Activated T-helper 1 cell treated with Interleukin-2 at 50 U/mL for 16 hours (primary cell): Measurements from ENCODE around the gene TNFRSF17.
"Not testable (repeated sequence)": the region's sequence is repeated elsewhere in the genome, so short reads cannot be mapped to it uniquely, and the experiment has no call there.

Experiments
- DNase-seq: peaks from one replicate; pipeline ENCODE4 v3.0.0-alpha.2; 2020; ENCODE audit warnings: low read depth

Gene TNFRSF17

GRCh38 chr16:11970292-11970691, 5.3 kb downstream of the TNFRSF17 start:
- DNase-seq = not testable (repeated sequence)

GRCh38 chr16:11972128-11972527, 7.1 kb downstream of the TNFRSF17 start:
- DNase-seq = no peak

GRCh38 chr16:11973070-11973469, 8.1 kb downstream of the TNFRSF17 start:
- DNase-seq = no peak

GRCh38 chr16:11976850-11977375, 11.9 kb downstream of the TNFRSF17 start:
- no peak for DNase-seq

- no peak for DNase-seq
Observed at GRCh38 chr16:11977376-11978041, 12.5 kb downstream of the TNFRSF17 start.

GRCh38 chr16:11978080-11978479, 13.1 kb downstream of the TNFRSF17 start:
- DNase-seq = no peak

- DNase-seq = no peak
Observed at GRCh38 chr16:11979013-11979672, 14.1 kb downstream of the TNFRSF17 start.

GRCh38 chr16:11980136-11980844, 15.3 kb downstream of the TNFRSF17 start:
- DNase-seq = no peak

- DNase-seq = no peak
Observed at GRCh38 chr16:11985250-11985649, 20.2 kb downstream of the TNFRSF17 start.

- no peak for DNase-seq
Observed at GRCh38 chr16:11986521-11987057, 21.6 kb downstream of the TNFRSF17 start.

GRCh38 chr16:11988258-11988978, 23.4 kb downstream of the TNFRSF17 start:
- DNase-seq = no peak

- DNase-seq = no peak
Observed at GRCh38 chr16:11990702-11991390, 25.8 kb downstream of the TNFRSF17 start.

- DNase-seq = no peak
Observed at GRCh38 chr16:11992008-11992584, 27.1 kb downstream of the TNFRSF17 start.

GRCh38 chr16:11992586-11993524, 27.8 kb downstream of the TNFRSF17 start:
- no peak for DNase-seq

GRCh38 chr16:11994143-11995119, 29.4 kb downstream of the TNFRSF17 start:
- DNase-seq = no peak

GRCh38 chr16:11996433-11997330, 31.7 kb downstream of the TNFRSF17 start:
- no peak for DNase-seq

- no peak for DNase-seq
Observed at GRCh38 chr16:12000032-12000431, 35.0 kb downstream of the TNFRSF17 start.
